OCI-LY7 (cell line): ENCODE measurements around the gene WDR82.

Experiments
- EZH2phosphoT487 ChIP-seq: fragments of 200-600 bp; sonication (generic); IDR thresholded peaks from 2 replicates; pipeline ENCODE4 v1.6.1; 2018; ENCODE audit warnings: low read depth, borderline replicate concordance, mild to moderate bottlenecking, mixed run types, antibody characterized with exemption, low read length, moderate library complexity, mixed read lengths
- TF ChIP-seq, protein P1 (sequence below): fragments of 200-600 bp; sonication (generic); conservative IDR thresholded peaks from 2 replicates; pipeline ENCODE4 v1.5.1; 2014; ENCODE audit warnings: mild to moderate bottlenecking, antibody characterized with exemption, low read length, moderate library complexity, mixed read lengths

GRCh38 chr3:52218026-52218425 lies 60.4 kb downstream of the WDR82 start:
- no peak for TF ChIP-seq EZH2phosphoT487
- TF ChIP-seq, protein P1, sequence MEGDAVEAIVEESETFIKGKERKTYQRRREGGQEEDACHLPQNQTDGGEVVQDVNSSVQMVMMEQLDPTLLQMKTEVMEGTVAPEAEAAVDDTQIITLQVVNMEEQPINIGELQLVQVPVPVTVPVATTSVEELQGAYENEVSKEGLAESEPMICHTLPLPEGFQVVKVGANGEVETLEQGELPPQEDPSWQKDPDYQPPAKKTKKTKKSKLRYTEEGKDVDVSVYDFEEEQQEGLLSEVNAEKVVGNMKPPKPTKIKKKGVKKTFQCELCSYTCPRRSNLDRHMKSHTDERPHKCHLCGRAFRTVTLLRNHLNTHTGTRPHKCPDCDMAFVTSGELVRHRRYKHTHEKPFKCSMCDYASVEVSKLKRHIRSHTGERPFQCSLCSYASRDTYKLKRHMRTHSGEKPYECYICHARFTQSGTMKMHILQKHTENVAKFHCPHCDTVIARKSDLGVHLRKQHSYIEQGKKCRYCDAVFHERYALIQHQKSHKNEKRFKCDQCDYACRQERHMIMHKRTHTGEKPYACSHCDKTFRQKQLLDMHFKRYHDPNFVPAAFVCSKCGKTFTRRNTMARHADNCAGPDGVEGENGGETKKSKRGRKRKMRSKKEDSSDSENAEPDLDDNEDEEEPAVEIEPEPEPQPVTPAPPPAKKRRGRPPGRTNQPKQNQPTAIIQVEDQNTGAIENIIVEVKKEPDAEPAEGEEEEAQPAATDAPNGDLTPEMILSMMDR = no peak
